ENCODE data around the gene LAP3. TPM values are rescaled to one million over a fixed set of nuclear protein-coding genes. Genes with fewer than 3 reads are reported as not detected.

LAP3 gene
- total and polyA plus RNA-seq, 4 donors = 57.5 to 178 (median 110) TPM

- Histone ChIP-seq H3K9me3 (ENCODE audit: control insufficient read depth in 4 of 4, low read length in 3 of 4) (no peaks in the 10 kb centered on the region), H3K9ac (ENCODE audit: low read depth in 1 of 2, low read length in 2 of 2) (no peak overlapping the region), H3K4me1 (ENCODE audit: control insufficient read depth in 4 of 4, insufficient read depth in 4 of 4, low read length in 3 of 4) (no peaks in the 10 kb centered on the region), H3K36me3 (ENCODE audit: control insufficient read depth in 4 of 4, insufficient read depth in 3 of 4, low read depth in 1 of 4, low read length in 3 of 4) (peaks cover 4 to 36% (median 24%) of the 10 kb centered on the region in 4 donors), H3K4me3 (ENCODE audit: low read depth in 1 of 3, low read length in 3 of 3) (no peak overlapping the region), H3K27ac (ENCODE audit: low read depth in 1 of 2, low read length in 2 of 2) (no peak overlapping the region), H3K27me3 (ENCODE audit: control insufficient read depth in 4 of 4, insufficient read depth in 4 of 4, low read length in 3 of 4) (no peaks in the 10 kb centered on the region)
- WGBS = 97% methylated on average over 4 of the region's 4 CpGs
- TF ChIP-seq RAD21 (IDR thresholded peaks at IDR 0.05) = no peak
- TF ChIP-seq FOXA2 (IDR thresholded peaks at IDR 0.05) = no peak
- TF ChIP-seq JUND (IDR thresholded peaks at IDR 0.05) = no peak
- TF ChIP-seq RXRA (IDR thresholded peaks at IDR 0.05) = no peak
- TF ChIP-seq SP1 (IDR thresholded peaks at IDR 0.05) = no peak
- TF ChIP-seq ATF3 (IDR thresholded peaks at IDR 0.05) = no peak
- no peak for TF ChIP-seq MAX (IDR thresholded peaks at IDR 0.05)
- TF ChIP-seq HNF4A (conservative IDR thresholded peaks at IDR 0.05) = no peak
- TF ChIP-seq NR2F2 (IDR thresholded peaks at IDR 0.05) = no peak
- TF ChIP-seq TAF1 (conservative IDR thresholded peaks at IDR 0.05) = no peak
- DNase-seq (ENCODE audit: low spot score) = no peak
These were observed 58.1 kb downstream of the LAP3 start for GRCh38 chr4:17635056-17635455.

GRCh38 chr4:17636341-17636695, 59.3 kb downstream of the LAP3 start:
- Histone ChIP-seq H3K4me3 (ENCODE audit: low read depth in 1 of 3, low read length in 3 of 3) (no peak overlapping the region), H3K36me3 (ENCODE audit: control insufficient read depth in 4 of 4, insufficient read depth in 3 of 4, low read depth in 1 of 4, low read length in 3 of 4) (peaks cover under 1 to 28% (median 18%) of the 10 kb centered on the region in 4 donors), H3K4me1 (ENCODE audit: control insufficient read depth in 4 of 4, insufficient read depth in 4 of 4, low read length in 3 of 4) (no peaks in the 10 kb centered on the region), H3K27ac (ENCODE audit: low read depth in 1 of 2, low read length in 2 of 2) (no peak overlapping the region), H3K9ac (ENCODE audit: low read depth in 1 of 2, low read length in 2 of 2) (no peak overlapping the region), H3K9me3 (ENCODE audit: control insufficient read depth in 4 of 4, low read length in 3 of 4) (no peaks in the 10 kb centered on the region), H3K27me3 (ENCODE audit: control insufficient read depth in 4 of 4, insufficient read depth in 4 of 4, low read length in 3 of 4) (no peaks in the 10 kb centered on the region)
- DNase-seq (ENCODE audit: low spot score) = no peak
- no peak for TF ChIP-seq SP1 (IDR thresholded peaks at IDR 0.05)
- TF ChIP-seq RXRA (IDR thresholded peaks at IDR 0.05) = no peak
- TF ChIP-seq TAF1 (conservative IDR thresholded peaks at IDR 0.05) = no peak
- no peak for TF ChIP-seq GABPA (IDR thresholded peaks at IDR 0.05 in 1 of 2, conservative IDR thresholded peaks at IDR 0.05 in 1 of 2)
- no peak for TF ChIP-seq YY1 (IDR thresholded peaks at IDR 0.05)
- TF ChIP-seq HNF4G (IDR thresholded peaks at IDR 0.05) = no peak
- no peak for TF ChIP-seq ZBTB33 (IDR thresholded peaks at IDR 0.05)
- TF ChIP-seq REST (IDR thresholded peaks at IDR 0.05) = no peak
- TF ChIP-seq ATF3 (IDR thresholded peaks at IDR 0.05) = no peak
- no peak for TF ChIP-seq MAX (IDR thresholded peaks at IDR 0.05)
- TF ChIP-seq EGR1 (IDR thresholded peaks at IDR 0.05; ENCODE audit: low read depth in 2 of 2) = no peak
- no peak for TF ChIP-seq FOXA2 (IDR thresholded peaks at IDR 0.05)
- no peak for TF ChIP-seq CTCF (IDR thresholded peaks at IDR 0.05; ENCODE audit: low read depth, low read length, missing input control)
- no peak for TF ChIP-seq RAD21 (IDR thresholded peaks at IDR 0.05)
- no peak for TF ChIP-seq FOXA1 (IDR thresholded peaks at IDR 0.05)
- no peak for TF ChIP-seq JUND (IDR thresholded peaks at IDR 0.05)
- TF ChIP-seq NR2F2 (IDR thresholded peaks at IDR 0.05) = no peak
- no peak for TF ChIP-seq HNF4A (conservative IDR thresholded peaks at IDR 0.05)
- 91% methylated on average over 17 of the region's 17 CpGs for WGBS
